KOPT-K1 (cell line): ENCODE results near the gene SELPLG.
"Not testable (repeated sequence)": the region's sequence is repeated elsewhere in the genome, so short reads cannot be mapped to it uniquely, and the experiment has no call there.

Experiments used
- H3K27ac ChIP-seq: fragments of 200-600 bp; sonication (generic); 2 replicates; pipeline ENCODE4 v1.5.1; 2016; ENCODE audit warnings: antibody characterized with exemption, mild to moderate bottlenecking, low read depth, low read length; ENCODE audit not compliant: poor library complexity, severe bottlenecking
- H3K36me3 ChIP-seq: fragments of 200-600 bp; sonication (generic); 2 replicates; pipeline ENCODE4 v1.5.1; 2017; ENCODE audit warnings: antibody characterized with exemption, mild to moderate bottlenecking, low read length, moderate library complexity; ENCODE audit not compliant: insufficient read depth
- H3K9me3 ChIP-seq: fragments of 200-600 bp; sonication (generic); 2 replicates; pipeline ENCODE4 v1.5.1; 2017; ENCODE audit warnings: antibody characterized with exemption, low read length, mild to moderate bottlenecking; ENCODE audit not compliant: insufficient read depth, poor library complexity, severe bottlenecking

The SELPLG gene

GRCh38 chr12:108599948-108600701 is 33.6 kb downstream of the SELPLG start:
- Histone ChIP-seq H3K9me3 (no peaks in the 10 kb centered on the region), H3K36me3 (no peaks in the 10 kb centered on the region), H3K27ac (no peak overlapping the region)

- H3K36me3 ChIP-seq, result no peaks in the 10 kb centered on the region
- no peak overlapping the region for H3K27ac ChIP-seq
- no peaks in the 10 kb centered on the region for H3K9me3 ChIP-seq
These were observed 34.2 kb downstream of the SELPLG start for GRCh38 chr12:108599541-108599940.

GRCh38 chr12:108598553-108599250 is 35.0 kb downstream of the SELPLG start:
- no peaks in the 10 kb centered on the region for H3K9me3 ChIP-seq
- no peaks in the 10 kb centered on the region for H3K36me3 ChIP-seq
- no peak overlapping the region for H3K27ac ChIP-seq

- Histone ChIP-seq H3K9me3 (no peaks in the 10 kb centered on the region), H3K27ac (no peak within 1 kb of the TSS), H3K36me3 (no peaks in the 10 kb centered on the region)
These were observed 35.9 kb downstream of the SELPLG start, which contains the start of gene TMEM119 for GRCh38 chr12:108597559-108598471. Gene TMEM119 (minus strand): TSS chr12:108598084. CDS start chr12:108592383, 5,701 bp downstream.

GRCh38 chr12:108596854-108597558 is 36.7 kb downstream of the SELPLG start:
- Histone ChIP-seq H3K9me3 (no peaks in the 10 kb centered on the region), H3K27ac (no peak overlapping the region), H3K36me3 (no peaks in the 10 kb centered on the region)

- Histone ChIP-seq H3K27ac (no peak overlapping the region), H3K36me3 (no peaks in the 10 kb centered on the region), H3K9me3 (no peaks in the 10 kb centered on the region)
These were observed 37.7 kb downstream of the SELPLG start for GRCh38 chr12:108595711-108596647.

- H3K27ac ChIP-seq, result no peak overlapping the region
- H3K9me3 ChIP-seq, result no peaks in the 10 kb centered on the region
- H3K36me3 ChIP-seq, result no peaks in the 10 kb centered on the region
These were observed 38.6 kb downstream of the SELPLG start for GRCh38 chr12:108594960-108595710.

- H3K9me3 ChIP-seq, result no peaks in the 10 kb centered on the region
- no peaks in the 10 kb centered on the region for H3K36me3 ChIP-seq
- no peak overlapping the region for H3K27ac ChIP-seq
These were observed 39.3 kb downstream of the SELPLG start for GRCh38 chr12:108594323-108594903.

- H3K9me3 ChIP-seq, result no peaks in the 10 kb centered on the region
- no peaks in the 10 kb centered on the region for H3K36me3 ChIP-seq
- no peak overlapping the region for H3K27ac ChIP-seq
These were observed 41.4 kb downstream of the SELPLG start for GRCh38 chr12:108592033-108592909.

- Histone ChIP-seq H3K27ac (no peak overlapping the region), H3K36me3 (no peaks in the 10 kb centered on the region), H3K9me3 (no peaks in the 10 kb centered on the region)
These were observed 42.3 kb downstream of the SELPLG start for GRCh38 chr12:108591267-108591980.

GRCh38 chr12:108590463-108590862 is 43.2 kb downstream of the SELPLG start:
- not testable (repeated sequence) for H3K27ac ChIP-seq, H3K9me3 ChIP-seq, H3K36me3 ChIP-seq

GRCh38 chr12:108589840-108590229 is 43.9 kb downstream of the SELPLG start:
- Histone ChIP-seq H3K9me3 (no peaks in the 10 kb centered on the region), H3K36me3 (no peaks in the 10 kb centered on the region), H3K27ac (no peak overlapping the region)
